HEK293T (cell line): ENCODE results near the gene MLLT3.
A peak's percentile ranks its signal among the peaks of the same experiment; 100 is the strongest.

Source experiments
- CTCF ChIA-PET: fragments of 350-600 bp; formaldehyde crosslinking; extraction: SDS; loops from one replicate; lab custom pipeline; 2021; ENCODE audit warnings: antibody characterized with exemption, inconsistent platforms; lab: Yijun Ruan, JAX
- POLR2A ChIA-PET: fragments of 350-600 bp; formaldehyde crosslinking; extraction: SDS; loops from one replicate; lab custom pipeline; 2020; ENCODE audit warnings: antibody characterized with exemption, inconsistent platforms; lab: Yijun Ruan, JAX
- DNase-seq: peaks from one replicate; pipeline ENCODE4 v3.0.0; 2012; ENCODE audit warnings: mixed read lengths; ENCODE audit errors: extremely low spot score
- ARNT ChIP-seq: fragments of 450-650 bp; IDR thresholded peaks from 2 replicates; pipeline ENCODE4 v1.6.1; 2017; ENCODE audit warnings: mild to moderate bottlenecking
- BHLHE40 ChIP-seq: fragments of 450-650 bp; IDR thresholded peaks from 2 replicates; pipeline ENCODE4 v1.6.1; 2016; ENCODE audit warnings: mild to moderate bottlenecking, moderate library complexity, borderline replicate concordance
- CTBP1 ChIP-seq: fragments of 450-650 bp; IDR thresholded peaks from 2 replicates; pipeline ENCODE4 v1.6.1; 2016; ENCODE audit warnings: borderline replicate concordance
- ELF4 ChIP-seq: fragments of 450-650 bp; IDR thresholded peaks from 2 replicates; pipeline ENCODE4 v1.6.1; 2017; ENCODE audit warnings: antibody characterized with exemption
- FOXA1 ChIP-seq: fragments of 450-650 bp; IDR thresholded peaks from 2 replicates; pipeline ENCODE4 v1.6.1; 2016; ENCODE audit warnings: mild to moderate bottlenecking
- FOXK2 ChIP-seq: fragments of 450-650 bp; IDR thresholded peaks from 2 replicates; pipeline ENCODE4 v1.6.1; 2016; ENCODE audit warnings: mild to moderate bottlenecking
- FOXM1 ChIP-seq: fragments of 450-650 bp; IDR thresholded peaks from 2 replicates; pipeline ENCODE4 v1.6.1; 2017; ENCODE audit warnings: mild to moderate bottlenecking, borderline replicate concordance
- HDGF ChIP-seq: fragments of 450-650 bp; IDR thresholded peaks from 2 replicates; pipeline ENCODE4 v1.6.1; 2017; ENCODE audit warnings: antibody characterized with exemption, borderline replicate concordance
- L3MBTL2 ChIP-seq: fragments of 450-650 bp; conservative IDR thresholded peaks from 2 replicates; pipeline ENCODE4 v1.6.1; 2016; ENCODE audit warnings: mild to moderate bottlenecking
- LEF1 ChIP-seq: fragments of 450-650 bp; IDR thresholded peaks from 2 replicates; pipeline ENCODE4 v1.6.1; 2017; ENCODE audit warnings: mild to moderate bottlenecking, borderline replicate concordance
- NFRKB ChIP-seq: fragments of 450-650 bp; IDR thresholded peaks from 2 replicates; pipeline ENCODE4 v1.6.1; 2016; ENCODE audit warnings: mild to moderate bottlenecking, moderate library complexity
- SP1 ChIP-seq: fragments of 450-650 bp; IDR thresholded peaks from 2 replicates; pipeline ENCODE4 v1.6.1; 2017
- SUZ12 ChIP-seq: fragments of 450-650 bp; IDR thresholded peaks from 2 replicates; pipeline ENCODE4 v1.6.1; 2016; ENCODE audit warnings: mild to moderate bottlenecking
- TARDBP ChIP-seq: fragments of 450-650 bp; IDR thresholded peaks from 2 replicates; pipeline ENCODE4 v1.6.1; 2016
- ZNF384 ChIP-seq: fragments of 450-650 bp; IDR thresholded peaks from 2 replicates; pipeline ENCODE4 v1.6.1; 2016
- TF ChIP-seq, protein P1 (sequence below): fragments of 450-650 bp; IDR thresholded peaks from 2 replicates; pipeline ENCODE4 v1.6.1; 2016

Gene MLLT3

DNA sequence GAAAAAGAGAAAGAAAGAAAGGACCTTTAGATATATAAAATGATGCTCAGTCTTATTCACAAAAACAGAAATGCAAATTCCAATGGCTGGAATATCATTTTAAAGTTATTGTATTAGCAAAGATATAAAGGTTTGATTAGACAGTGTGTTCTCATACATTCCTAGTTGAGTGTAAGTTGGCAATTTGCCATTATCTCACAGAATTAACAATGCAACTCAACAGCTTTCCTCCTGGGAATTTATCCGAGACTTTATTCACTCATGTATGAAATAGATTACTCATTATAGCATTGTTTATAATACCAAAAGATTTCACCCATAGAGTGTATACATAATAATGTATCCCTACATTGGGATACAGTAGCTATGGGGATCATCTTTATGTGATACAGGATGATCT is 27.1 kb upstream of the MLLT3 start:
- CTCF ChIA-PET: no interaction called here
- TF ChIP-seq ELF4 (no peak), TARDBP (no peak), FOXA1 (no peak), NFRKB (no peak), L3MBTL2 (no peak), BHLHE40 (no peak), FOXM1 (no peak)
- POLR2A ChIA-PET: no interaction called here
- no peak for DNase-seq

DNA sequence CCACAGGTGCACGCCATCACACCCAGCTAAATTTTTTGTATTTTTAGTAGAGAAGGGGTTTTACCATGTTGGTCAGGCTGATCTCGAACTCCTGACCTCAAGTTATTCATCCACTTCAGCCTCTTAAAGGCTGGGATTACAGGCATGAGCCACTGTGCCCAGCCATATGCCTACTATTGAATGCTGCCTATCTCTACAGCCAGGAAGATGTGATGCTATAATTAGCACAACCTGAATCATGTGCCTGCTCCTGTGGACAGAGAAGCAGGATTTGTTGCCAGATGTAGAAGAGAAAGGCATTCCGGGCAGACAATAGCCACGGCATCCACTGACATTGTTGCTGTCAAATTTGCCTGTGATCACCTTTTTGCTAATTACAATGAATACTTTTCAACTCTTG is 24.4 kb upstream of the MLLT3 start:
- no peak for TF ChIP-seq ARNT
- CTCF ChIA-PET: no interaction called here
- POLR2A ChIA-PET: no interaction called here
- DNase-seq: no peak

DNA sequence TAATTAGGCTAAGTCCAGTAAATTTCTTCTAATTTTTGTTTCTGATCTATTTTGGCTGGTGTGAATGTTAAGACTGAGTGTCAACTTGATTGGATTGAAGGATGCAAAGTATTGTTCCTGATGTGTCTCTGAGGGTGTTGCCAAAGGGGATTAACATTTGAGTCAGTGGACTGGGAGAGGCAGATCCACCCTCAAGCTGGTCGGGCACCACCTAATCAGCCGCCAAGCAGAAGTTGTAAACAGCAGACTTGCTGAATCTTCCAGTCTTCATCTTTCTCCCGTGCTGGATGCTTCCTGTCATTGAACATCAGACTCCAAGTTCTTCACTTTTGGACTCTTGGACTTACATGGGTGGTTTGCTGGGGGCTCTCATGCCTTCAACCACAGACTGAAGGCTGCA is 21.4 kb upstream of the MLLT3 start:
- CTCF ChIA-PET: interaction anchor here (0.7 to 1.3 kb wide), 2 partner anchors 18 to 81 kb away, joined by 3 read pairs; no protein-coding TSS in a partner anchor
- no peak for DNase-seq
- POLR2A ChIA-PET: interaction anchor here (1.5 kb wide), 1 partner anchor 22 kb away, joined by 3 read pairs; the partner anchor contains the start of gene MLLT3
- no peak for TF ChIP-seq HDGF
- no peak for TF ChIP-seq ELF4
- TF ChIP-seq TARDBP: no peak
- TF ChIP-seq FOXA1: no peak
- TF ChIP-seq FOXK2: no peak
- TF ChIP-seq CTBP1: no peak
- no peak for TF ChIP-seq FOXM1
- no peak for TF ChIP-seq BHLHE40

DNA sequence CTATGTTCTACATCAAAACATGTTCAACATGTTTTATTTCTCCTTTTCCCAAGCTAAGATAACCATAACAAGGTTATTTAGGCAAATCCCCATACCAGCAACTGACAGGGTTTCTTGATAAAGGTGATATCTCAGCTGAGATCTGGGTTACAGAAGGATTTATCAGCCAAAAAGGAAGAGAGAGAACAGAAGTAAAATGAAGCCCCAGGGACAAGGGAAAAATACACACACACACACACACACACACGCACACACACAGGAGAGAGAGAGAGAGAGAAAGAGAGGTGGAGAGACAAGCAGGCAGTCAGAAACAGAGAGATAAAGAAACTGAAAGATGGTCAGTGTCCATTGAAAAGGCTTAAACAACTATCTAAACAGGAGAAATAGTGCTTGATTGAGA is 19.7 kb upstream of the MLLT3 start:
- ChIA-PET POLR2A (interaction anchor here (0.7 kb wide), 1 partner anchor 241 kb away, joined by 3 read pairs; no protein-coding TSS in a partner anchor), CTCF (no interaction called here)
- no peak for DNase-seq
- TF ChIP-seq ARNT (no peak), BHLHE40 (no peak), FOXM1 (no peak), FOXA1 (no peak)

DNA sequence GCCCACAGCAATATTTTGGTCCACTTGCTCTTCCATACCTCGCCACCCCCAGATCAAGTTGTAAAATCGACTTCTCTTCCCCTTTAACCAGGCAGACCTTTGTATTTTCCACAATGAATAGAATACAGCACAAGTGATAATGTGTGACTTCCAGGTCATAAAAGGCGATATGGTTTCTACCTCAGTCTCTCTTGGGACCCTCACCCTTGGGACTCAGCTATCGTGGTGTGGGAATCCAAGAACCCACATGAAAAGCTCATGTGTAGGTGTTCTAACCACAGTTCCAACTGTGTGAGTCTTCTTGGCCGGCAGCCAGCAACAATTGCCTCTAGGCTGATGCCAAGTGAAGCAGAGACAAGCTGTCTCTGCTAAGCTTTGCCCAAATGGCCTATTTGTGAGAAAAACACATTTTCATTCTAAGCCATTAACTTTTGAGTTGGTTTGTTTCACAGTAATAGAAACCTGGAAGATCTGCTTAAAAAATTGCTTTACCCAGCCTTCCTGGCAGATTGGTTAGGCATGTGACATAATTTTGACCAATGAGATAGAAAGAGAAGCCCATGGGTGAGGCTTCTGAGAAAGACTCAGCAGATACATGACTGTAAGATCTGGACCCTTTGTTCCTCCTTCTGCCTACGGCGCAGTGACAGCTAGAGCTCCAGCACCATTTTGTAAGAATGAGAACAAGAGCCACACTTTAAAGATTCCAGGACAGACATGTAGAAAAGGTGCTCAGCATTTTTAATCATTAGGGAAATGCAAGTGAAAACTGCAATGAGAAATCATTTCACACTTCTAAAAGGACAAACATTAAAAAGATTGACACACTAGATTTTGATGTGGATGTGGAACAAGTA is 18.3 kb upstream of the MLLT3 start:
- no peak for TF ChIP-seq ZNF384
- TF ChIP-seq BHLHE40: no peak
- no peak for TF ChIP-seq SUZ12
- no peak for TF ChIP-seq SP1
- TF ChIP-seq, protein P1, sequence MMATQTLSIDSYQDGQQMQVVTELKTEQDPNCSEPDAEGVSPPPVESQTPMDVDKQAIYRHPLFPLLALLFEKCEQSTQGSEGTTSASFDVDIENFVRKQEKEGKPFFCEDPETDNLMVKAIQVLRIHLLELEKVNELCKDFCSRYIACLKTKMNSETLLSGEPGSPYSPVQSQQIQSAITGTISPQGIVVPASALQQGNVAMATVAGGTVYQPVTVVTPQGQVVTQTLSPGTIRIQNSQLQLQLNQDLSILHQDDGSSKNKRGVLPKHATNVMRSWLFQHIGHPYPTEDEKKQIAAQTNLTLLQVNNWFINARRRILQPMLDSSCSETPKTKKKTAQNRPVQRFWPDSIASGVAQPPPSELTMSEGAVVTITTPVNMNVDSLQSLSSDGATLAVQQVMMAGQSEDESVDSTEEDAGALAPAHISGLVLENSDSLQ: no peak
- TF ChIP-seq LEF1: no peak
- no peak for TF ChIP-seq TARDBP
- no peak for TF ChIP-seq L3MBTL2
- TF ChIP-seq ARNT: no peak
- no peak for TF ChIP-seq ELF4
- no peak for TF ChIP-seq FOXK2
- TF ChIP-seq HDGF: no peak
- TF ChIP-seq NFRKB: no peak
- CTCF ChIA-PET: no interaction called here
- POLR2A ChIA-PET: interaction anchor here (1.0 kb wide), 1 partner anchor 43 kb away, joined by 4 read pairs; the partner anchor contains the start of gene FOCAD
- peak; percentile 42 for DNase-seq

DNA sequence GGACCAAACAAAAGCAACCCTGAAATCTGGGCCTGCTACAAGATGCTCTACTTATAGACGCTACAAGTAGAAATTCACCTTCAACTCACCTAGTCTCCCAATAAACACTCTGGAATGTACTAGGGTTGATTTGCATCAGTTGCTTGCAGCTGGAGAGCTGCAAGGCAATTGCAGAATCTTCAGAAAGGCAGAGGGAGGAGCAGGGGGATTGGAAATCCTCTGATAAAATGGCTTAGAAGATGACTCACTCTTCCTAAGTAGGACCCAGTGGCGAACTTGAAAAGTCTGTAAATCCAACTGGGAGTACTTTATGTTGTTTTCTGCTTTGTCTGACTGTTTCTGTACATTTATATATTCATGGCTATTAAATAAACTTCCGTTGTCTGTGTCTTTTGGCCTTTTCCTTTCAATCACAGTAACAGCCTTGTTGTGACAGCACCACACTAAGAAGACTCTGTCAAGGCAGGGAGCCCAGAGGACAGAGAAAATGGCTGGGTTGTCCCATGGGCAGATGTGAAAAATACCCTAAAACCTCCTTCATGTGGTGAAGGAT is 14.7 kb upstream of the MLLT3 start:
- CTCF ChIA-PET: no interaction called here
- POLR2A ChIA-PET: no interaction called here
- no peak for DNase-seq
- no peak for TF ChIP-seq ARNT

DNA sequence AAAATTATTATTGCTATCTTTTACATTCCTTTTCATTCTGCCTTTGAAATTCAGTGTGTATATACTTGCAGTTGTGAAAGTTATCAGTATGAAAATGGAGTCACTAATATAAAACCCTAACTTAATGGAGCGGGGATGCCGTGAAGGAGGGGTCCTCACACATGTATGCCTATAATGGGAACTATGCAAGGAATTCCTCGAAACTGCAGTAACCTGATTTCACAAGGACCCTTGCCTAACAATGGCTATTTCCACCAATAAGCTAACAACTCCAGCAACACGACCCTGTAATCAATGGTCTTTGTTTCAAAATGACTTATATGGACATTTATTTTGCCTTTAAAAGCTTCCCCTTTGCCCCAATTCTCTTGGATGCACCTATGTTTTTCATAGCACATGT is 12.6 kb upstream of the MLLT3 start:
- TF ChIP-seq ZNF384 (no peak), L3MBTL2 (no peak), NFRKB (no peak), FOXM1 (no peak), SP1 (no peak), FOXA1 (no peak), ELF4 (no peak), LEF1 (no peak)
- POLR2A ChIA-PET: no interaction called here
- CTCF ChIA-PET: no interaction called here
- no peak for DNase-seq

DNA sequence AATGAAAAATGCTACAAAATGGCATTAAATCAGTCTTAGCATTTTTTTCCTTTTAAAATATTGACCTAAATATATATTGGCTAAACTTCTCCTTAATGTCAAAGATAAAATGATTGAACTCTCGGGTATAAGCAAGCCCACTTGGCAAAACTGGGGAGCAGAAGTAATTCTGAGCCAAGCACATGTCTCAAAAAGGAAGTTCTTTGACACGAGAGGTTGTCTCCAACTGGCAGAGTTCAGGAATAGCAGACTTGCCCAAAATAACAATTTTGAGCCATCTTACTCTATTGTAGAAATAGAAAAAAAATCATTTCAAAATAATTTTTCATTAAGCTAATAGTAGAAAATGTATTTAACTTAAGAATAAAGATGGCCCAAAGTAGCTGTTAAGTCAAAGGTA is 10.4 kb upstream of the MLLT3 start:
- POLR2A ChIA-PET: interaction anchor here (0.9 kb wide), 1 partner anchor 10 kb away, joined by 4 read pairs; the partner anchor contains the start of gene MLLT3
- TF ChIP-seq ZNF384: no peak
- TF ChIP-seq CTBP1: no peak
- TF ChIP-seq, protein P1: no peak
- no peak for TF ChIP-seq FOXK2
- no peak for TF ChIP-seq L3MBTL2
- TF ChIP-seq BHLHE40: no peak
- no peak for TF ChIP-seq ELF4
- no peak for TF ChIP-seq TARDBP
- TF ChIP-seq FOXA1: no peak
- no peak for TF ChIP-seq FOXM1
- TF ChIP-seq SUZ12: no peak
- no peak for TF ChIP-seq NFRKB
- no peak for TF ChIP-seq SP1
- TF ChIP-seq HDGF: no peak
- TF ChIP-seq LEF1: no peak
- no peak for TF ChIP-seq ARNT
- CTCF ChIA-PET: no interaction called here
- DNase-seq: no peak
